ENCODE data around the gene NRG3.

DNA sequence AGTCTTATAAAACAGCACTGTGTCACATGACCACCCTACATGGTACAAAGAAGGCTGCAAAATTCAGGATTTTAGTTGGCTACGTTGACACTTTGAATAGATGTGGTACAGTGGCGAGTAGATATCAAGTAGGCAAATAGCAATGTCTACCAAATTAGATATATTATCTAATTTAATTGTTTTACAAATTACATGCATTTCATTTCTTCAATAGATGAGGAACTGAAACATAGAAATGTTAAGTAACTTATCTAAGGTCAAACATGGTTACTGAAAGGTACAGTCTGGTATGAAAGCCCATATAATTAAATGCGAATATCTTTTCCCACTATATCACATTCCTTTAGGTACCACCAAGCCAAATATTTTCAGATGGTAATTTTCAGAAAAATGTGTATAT, 972.2 kb downstream of the NRG3 start:
- no peak for TF ChIP-seq CTCF (IDR thresholded peaks at IDR 0.05)
- no peak for TF ChIP-seq POLR2AphosphoS5 (IDR thresholded peaks at IDR 0.05)

Data from esophagus muscularis mucosa (tissue), 3 donors.